HUES6 (cell line): ENCODE data around the gene HLA-DMB.
A peak's percentile ranks its signal among the peaks of the same experiment; 100 is the strongest.

ENCODE experiments used
- H3K27ac ChIP-seq: 2 replicates; pipeline ENCODE4 v1.7.0; 2013; ENCODE audit warnings: low read depth, mild to moderate bottlenecking, low read length, inconsistent platforms
- H3K27me3 ChIP-seq: 2 replicates; pipeline ENCODE4 v1.6.1; 2013; ENCODE audit warnings: low read length; ENCODE audit not compliant: control insufficient read depth, insufficient read depth
- H3K36me3 ChIP-seq: 2 replicates; pipeline ENCODE4 v1.6.1; 2013; ENCODE audit warnings: low read length; ENCODE audit not compliant: control insufficient read depth, insufficient read depth
- H3K4me1 ChIP-seq: 2 replicates; pipeline ENCODE4 v1.6.1; 2013; ENCODE audit warnings: low read length; ENCODE audit not compliant: control insufficient read depth, insufficient read depth
- H3K4me3 ChIP-seq: 2 replicates; pipeline ENCODE4 v1.5.1; 2013; ENCODE audit warnings: low read depth, low read length
- H3K9ac ChIP-seq: one replicate; pipeline ENCODE4 v1.6.1; 2013; ENCODE audit warnings: mild to moderate bottlenecking, low read length
- H3K9me3 ChIP-seq: 2 replicates; pipeline ENCODE4 v1.6.1; 2013; ENCODE audit warnings: low read depth, low read length; ENCODE audit not compliant: control insufficient read depth, insufficient read depth

The HLA-DMB gene

GRCh38 chr6:32940656-32941213 lies at the start of gene HLA-DMB:
Gene HLA-DMB, minus strand, starts transcription at chr6:32941028. Its CDS starts 221 bp downstream, at chr6:32940807.
- no peaks in the 10 kb centered on the region for H3K9me3 ChIP-seq
- peak within 1 kb of the TSS; percentile 44 for H3K4me3 ChIP-seq
- no peaks in the 10 kb centered on the region for H3K36me3 ChIP-seq
- no peak within 1 kb of the TSS for H3K9ac ChIP-seq
- peaks cover 4% of the 10 kb centered on the region; the same call in 1 of the 2 replicates for H3K4me1 ChIP-seq
- H3K27me3 ChIP-seq: peaks cover 21% of the 10 kb centered on the region
- H3K27ac ChIP-seq: no peak within 1 kb of the TSS

DNA sequence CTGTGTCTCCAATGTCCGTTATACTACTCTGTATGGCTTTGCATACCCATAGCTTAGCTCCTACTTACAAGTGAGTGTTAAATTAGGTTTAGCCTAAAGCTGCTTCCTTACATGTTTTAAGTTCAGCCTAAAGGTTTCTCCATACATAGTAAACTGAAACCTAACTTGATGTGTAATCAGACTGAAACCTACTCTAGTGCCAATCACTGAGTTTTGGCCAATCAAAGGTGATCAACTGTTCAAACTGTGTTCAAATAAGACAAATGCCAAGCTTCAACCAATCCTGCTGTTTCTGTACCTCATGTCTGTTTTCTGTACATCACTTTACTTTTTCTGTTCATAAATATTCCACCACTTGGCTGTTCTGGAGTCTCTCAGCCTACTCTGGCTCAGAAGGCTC lies 48.5 kb upstream of the HLA-DMB start:
- H3K4me3 ChIP-seq: no peak overlapping the region
- no peak overlapping the region for H3K27ac ChIP-seq
- no peaks in the 10 kb centered on the region for H3K27me3 ChIP-seq
- H3K9ac ChIP-seq: no peak overlapping the region
- no peaks in the 10 kb centered on the region for H3K9me3 ChIP-seq
- peaks cover 4% of the 10 kb centered on the region; the same call in 1 of the 2 replicates for H3K4me1 ChIP-seq
- H3K36me3 ChIP-seq: no peaks in the 10 kb centered on the region

GRCh38 chr6:32984622-32985389 lies 44.0 kb upstream of the HLA-DMB start:
- Histone ChIP-seq H3K36me3 (peaks cover 28% of the 10 kb centered on the region), H3K4me3 (no peak overlapping the region), H3K9ac (no peak overlapping the region), H3K4me1 (peaks cover 4% of the 10 kb centered on the region; the same call in 1 of the 2 replicates), H3K9me3 (no peaks in the 10 kb centered on the region), H3K27me3 (no peaks in the 10 kb centered on the region), H3K27ac (no peak overlapping the region)

DNA sequence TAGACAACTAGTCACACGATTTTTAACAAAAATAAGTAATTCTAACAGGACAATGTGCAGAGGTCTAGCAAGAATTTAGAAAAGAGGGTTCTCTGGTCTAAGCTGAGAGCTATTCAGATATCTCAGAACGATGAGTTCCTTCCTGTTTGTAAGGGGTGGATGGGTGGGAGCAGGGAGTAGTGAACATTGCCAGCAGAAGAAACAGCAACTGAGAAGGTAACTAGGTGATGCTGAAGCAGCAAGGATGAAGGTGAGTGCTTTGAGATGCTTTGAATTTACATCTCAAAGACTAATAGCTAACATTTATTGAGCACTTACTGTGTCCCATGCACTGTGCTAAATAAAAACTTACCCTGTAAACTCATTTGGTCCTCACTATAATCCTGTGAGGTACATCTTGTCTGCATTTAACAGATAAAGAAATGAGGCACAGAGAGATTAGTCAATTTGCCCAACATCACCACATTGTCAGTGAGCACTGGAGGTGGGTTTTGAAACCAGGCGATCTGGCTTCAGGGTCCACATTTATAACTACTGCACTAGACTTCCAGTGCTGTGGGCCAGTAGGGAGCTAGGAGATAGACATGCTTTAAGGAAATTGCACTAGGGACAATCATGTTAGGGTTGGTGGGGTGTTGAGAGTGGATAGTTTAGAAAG lies 43.3 kb upstream of the HLA-DMB start:
- Histone ChIP-seq H3K27ac (no peak overlapping the region), H3K4me1 (peaks cover 4% of the 10 kb centered on the region; the same call in 1 of the 2 replicates), H3K9ac (no peak overlapping the region), H3K4me3 (no peak overlapping the region), H3K9me3 (no peaks in the 10 kb centered on the region), H3K27me3 (no peaks in the 10 kb centered on the region), H3K36me3 (peaks cover 35% of the 10 kb centered on the region)

DNA sequence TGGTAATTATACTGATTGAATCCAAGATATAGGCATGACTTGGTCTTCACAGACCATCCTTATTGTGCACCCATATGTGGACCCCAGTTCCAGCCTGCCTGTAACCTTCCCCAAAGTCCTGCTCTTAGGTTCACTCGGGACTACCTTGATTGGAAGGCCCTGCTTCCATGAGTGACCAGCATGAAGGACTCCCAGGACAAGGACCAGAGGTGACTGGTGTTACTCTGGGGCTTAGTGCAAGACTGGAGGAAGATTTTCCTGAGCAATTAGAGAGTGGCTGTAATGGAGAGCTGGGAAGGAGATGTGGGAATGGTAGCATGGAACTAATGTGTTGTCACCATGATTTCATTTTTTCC lies 42.6 kb upstream of the HLA-DMB start:
- peaks cover 41% of the 10 kb centered on the region for H3K36me3 ChIP-seq
- H3K27me3 ChIP-seq: no peaks in the 10 kb centered on the region
- H3K4me1 ChIP-seq: peaks cover 4% of the 10 kb centered on the region; the same call in 1 of the 2 replicates
- no peak overlapping the region for H3K27ac ChIP-seq
- H3K9me3 ChIP-seq: no peaks in the 10 kb centered on the region
- H3K9ac ChIP-seq: no peak overlapping the region
- H3K4me3 ChIP-seq: no peak overlapping the region

- Histone ChIP-seq H3K27ac (no peak overlapping the region), H3K9me3 (no peaks in the 10 kb centered on the region), H3K4me1 (0 out of 2 replicates have a peak, but pooled peaks cover under 1% of the 10 kb centered on the region), H3K36me3 (peaks cover 47% of the 10 kb centered on the region), H3K9ac (no peak overlapping the region), H3K27me3 (no peaks in the 10 kb centered on the region), H3K4me3 (no peak overlapping the region)
Measured at GRCh38 chr6:32982702-32983492, 42.1 kb upstream of the HLA-DMB start.

DNA sequence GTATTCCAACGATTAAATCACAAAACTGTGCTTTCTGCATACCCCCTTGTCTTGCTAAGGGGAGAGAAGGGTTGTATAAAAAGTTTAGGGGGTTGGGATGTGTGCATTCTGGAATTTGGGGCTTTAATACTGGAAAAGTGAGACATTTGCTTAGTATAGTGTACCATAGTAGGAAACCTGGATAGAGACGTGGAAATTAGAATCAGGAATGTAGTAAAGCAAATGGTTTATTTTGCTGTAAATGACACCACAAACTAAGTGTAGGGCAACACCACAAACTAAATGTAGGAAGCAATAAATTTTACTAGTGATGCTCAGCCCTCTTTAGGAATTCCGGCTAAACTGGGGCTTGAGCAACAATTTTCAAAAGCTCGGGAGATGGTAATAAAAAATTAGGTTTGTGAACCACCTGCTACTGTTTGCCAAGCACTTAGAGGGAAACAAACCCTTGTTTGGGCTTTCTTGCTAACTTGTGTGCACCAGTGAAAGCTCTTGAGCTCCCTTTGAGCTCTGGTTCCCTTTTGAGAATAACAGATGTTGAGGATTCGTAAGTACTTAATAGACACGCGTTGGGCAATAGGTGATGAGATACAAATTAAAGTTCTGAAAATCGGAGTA lies 41.4 kb upstream of the HLA-DMB start:
- H3K9me3 ChIP-seq: no peaks in the 10 kb centered on the region
- no peak overlapping the region for H3K4me3 ChIP-seq
- no peak overlapping the region for H3K9ac ChIP-seq
- 0 out of 2 replicates have a peak, but pooled peaks cover 4% of the 10 kb centered on the region for H3K4me1 ChIP-seq
- no peak overlapping the region for H3K27ac ChIP-seq
- peaks cover 54% of the 10 kb centered on the region for H3K36me3 ChIP-seq
- no peaks in the 10 kb centered on the region for H3K27me3 ChIP-seq

- 0 out of 2 replicates have a peak, but pooled peaks cover 4% of the 10 kb centered on the region for H3K4me1 ChIP-seq
- no peak overlapping the region for H3K27ac ChIP-seq
- H3K9ac ChIP-seq: no peak overlapping the region
- peaks cover 70% of the 10 kb centered on the region for H3K36me3 ChIP-seq
- H3K27me3 ChIP-seq: no peaks in the 10 kb centered on the region
- H3K9me3 ChIP-seq: no peaks in the 10 kb centered on the region
- no peak overlapping the region for H3K4me3 ChIP-seq
Measured at GRCh38 chr6:32980488-32981038, 39.7 kb upstream of the HLA-DMB start.

- Histone ChIP-seq H3K27me3 (no peaks in the 10 kb centered on the region), H3K36me3 (peaks cover 77% of the 10 kb centered on the region), H3K9ac (no peak overlapping the region), H3K9me3 (no peaks in the 10 kb centered on the region), H3K4me3 (no peak overlapping the region), H3K4me1 (0 out of 2 replicates have a peak, but pooled peaks cover 7% of the 10 kb centered on the region), H3K27ac (no peak overlapping the region)
Measured at GRCh38 chr6:32979720-32980487, 39.1 kb upstream of the HLA-DMB start.

DNA sequence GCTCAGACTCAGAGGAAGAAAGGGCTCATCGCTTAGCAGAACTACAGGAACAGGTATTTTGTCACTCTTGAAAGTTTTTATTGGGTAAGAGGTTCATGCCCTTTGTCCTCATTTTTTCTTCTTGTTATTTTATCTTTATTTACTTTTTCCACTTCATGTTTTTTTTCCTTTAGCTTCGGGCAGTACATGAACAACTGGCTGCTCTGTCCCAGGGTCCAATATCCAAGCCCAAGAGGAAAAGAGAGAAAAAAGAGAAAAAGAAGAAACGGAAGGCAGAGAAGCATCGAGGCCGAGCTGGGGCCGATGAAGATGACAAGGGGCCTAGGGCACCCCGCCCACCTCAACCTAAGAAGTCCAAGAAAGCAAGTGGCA lies 37.1 kb upstream of the HLA-DMB start:
- Histone ChIP-seq H3K36me3 (peaks cover 97% of the 10 kb centered on the region), H3K4me3 (no peak overlapping the region), H3K27ac (no peak overlapping the region), H3K9me3 (no peaks in the 10 kb centered on the region), H3K27me3 (no peaks in the 10 kb centered on the region), H3K4me1 (0 out of 2 replicates have a peak, but pooled peaks cover 7% of the 10 kb centered on the region), H3K9ac (no peak overlapping the region)
